Natural killer cell (primary cell): ENCODE data around the gene XRCC3. TPM values are rescaled to one million over a fixed set of nuclear protein-coding genes. Genes with fewer than 3 reads are reported as not detected.

Source experiments
- ATAC-seq, 3 donors: fragments of 150-1000 bp in 2 of 3; fragments of 200-7000 bp in 1 of 3; cut with Tn5 transposase; 1 replicate in 1 of 3; 2 replicates in 2 of 3; pipeline ENCODE4 v1.10.0; 2021; ENCODE audit warnings: mild to moderate bottlenecking in 2 of 3, moderate library complexity in 2 of 3
- DNase-seq, 2 donors: peaks; one replicate each; pipeline versions ENCODE4 v3.0.0 to v3.0.0-alpha.2; 2013 to 2021; ENCODE audit warnings: mixed read lengths in 1 of 2
- H3K27ac ChIP-seq: one replicate; pipeline ENCODE4 v1.5.1; 2013; ENCODE audit warnings: mild to moderate bottlenecking, low read length
- H3K27me3 ChIP-seq: one replicate; pipeline ENCODE4 v1.6.1; 2013; ENCODE audit warnings: low read length; ENCODE audit not compliant: control insufficient read depth, insufficient read depth
- H3K36me3 ChIP-seq: one replicate; pipeline ENCODE4 v1.6.1; 2013; ENCODE audit warnings: low read length; ENCODE audit not compliant: control insufficient read depth, insufficient read depth
- H3K4me1 ChIP-seq: one replicate; pipeline ENCODE4 v1.6.1; 2013; ENCODE audit warnings: low read length; ENCODE audit not compliant: control insufficient read depth, insufficient read depth
- H3K4me3 ChIP-seq: one replicate; pipeline ENCODE4 v1.5.1; 2013; ENCODE audit warnings: low read length
- H3K9me3 ChIP-seq: one replicate; pipeline ENCODE4 v1.6.1; 2013; ENCODE audit warnings: low read length; ENCODE audit not compliant: control insufficient read depth, insufficient read depth
- H3K27ac Mint-ChIP-seq, 2 donors: one replicate each; pipeline ENCODE4 v1.8.0; 2022; ENCODE audit warnings: mild to moderate bottlenecking in 2 of 2, mixed read lengths in 2 of 2, moderate library complexity in 1 of 2
- H3K27me3 Mint-ChIP-seq, 2 donors: one replicate each; pipeline ENCODE4 v1.8.0; 2022; ENCODE audit warnings: low read depth in 2 of 2, mixed read lengths in 2 of 2
- H3K36me3 Mint-ChIP-seq: one replicate; pipeline ENCODE4 v1.8.0; 2022; ENCODE audit warnings: mixed read lengths
- H3K4me1 Mint-ChIP-seq, 2 donors: one replicate each; pipeline ENCODE4 v1.8.0; 2022; ENCODE audit warnings: mixed read lengths in 2 of 2
- H3K4me3 Mint-ChIP-seq: one replicate; pipeline ENCODE4 v1.8.0; 2022; ENCODE audit warnings: mild to moderate bottlenecking, moderate library complexity, mixed read lengths
- H3K9me3 Mint-ChIP-seq, 2 donors: one replicate each; pipeline ENCODE4 v1.8.0; 2022; ENCODE audit warnings: mixed read lengths in 2 of 2
- whole genome bisulfite sequencing: methylation state at CpG from one replicate; pipeline ENCODE4 v1.1.7; 2013; ENCODE audit warnings: missing lambda C conversion rate; ENCODE audit not compliant: insufficient coverage; 5-methylcytosine and 5-hydroxymethylcytosine counted together
- intact Hi-C: fragments of 100-400 bp; cut with micrococcal nuclease; formaldehyde crosslinking; loops from one replicate; pipeline ENCODE4 v1.14.2; 2022
- total RNA-seq, 4 donors: library from RNA; stranded (reverse); fragments of 120-200 nt in 1 of 4; gene quantifications; one replicate each; pipeline versions ENCODE4 v1.2.3 to v1.2.4, GENCODE V29; 2013 to 2022
- TF ChIP-seq, protein P1 (sequence below): fragments of 200-600 bp; IDR thresholded peaks from one replicate; pipeline ENCODE4 v1.8.0; 2022; ENCODE audit warnings: antibody characterized with exemption

The XRCC3 gene
- total RNA-seq, 3 donors from 2014 or later (not counting 1 experiment from before 2014, with no cell fraction given), result 11.6 to 12.8 (median 12.7) TPM

DNA sequence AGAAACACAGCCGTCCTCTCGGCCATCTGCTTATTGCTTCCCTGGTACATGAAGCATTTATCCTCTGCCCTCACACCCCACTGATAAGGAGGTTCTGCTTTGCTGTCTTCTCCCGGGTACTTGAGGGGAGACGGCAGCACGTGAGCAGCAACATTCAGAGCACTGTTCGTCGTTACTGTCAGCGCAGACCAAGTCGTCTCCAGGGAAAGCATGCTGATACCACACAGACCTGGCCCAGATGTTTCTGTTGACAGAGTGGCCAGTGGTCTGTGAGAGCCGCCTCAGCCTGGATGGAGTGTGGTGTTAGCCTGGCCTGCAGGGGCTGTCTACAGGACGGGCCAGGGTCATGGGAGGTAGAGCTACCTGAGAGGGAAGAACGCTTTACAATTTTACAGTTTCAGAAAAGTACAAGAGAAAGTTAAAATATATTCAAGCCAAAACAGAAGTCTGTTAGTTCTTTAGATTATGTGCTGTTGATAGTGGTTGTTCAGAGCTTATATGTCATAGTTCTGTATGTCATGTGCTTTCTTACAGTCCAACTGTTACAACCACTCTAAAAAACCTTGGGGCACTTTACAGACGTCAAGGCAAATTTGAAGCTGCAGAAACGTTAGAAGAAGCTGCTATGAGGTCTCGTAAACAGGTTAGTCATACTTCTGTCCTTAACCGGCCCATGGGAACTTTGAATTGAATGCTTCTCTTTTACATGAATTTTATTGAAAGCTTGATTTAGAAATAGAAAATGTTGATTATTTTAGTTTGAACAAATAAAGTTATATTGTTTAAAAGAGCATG is 38.2 kb downstream of the XRCC3 start:
- ATAC-seq, result no peak
- Mint-ChIP-seq H3K4me3 (no peak overlapping the region), H3K36me3 (peaks cover 33% of the 10 kb centered on the region), H3K27me3 (no peaks in the 10 kb centered on the region), H3K4me1 (peaks cover 0 to 8% of the 10 kb centered on the region in 2 donors), H3K9me3 (no peaks in the 10 kb centered on the region), H3K27ac (no peak overlapping the region)
- WGBS, result 89% methylated on average over 15 of the region's 16 CpGs
- intact Hi-C loops, result no loop called here
- TF ChIP-seq, protein P1, sequence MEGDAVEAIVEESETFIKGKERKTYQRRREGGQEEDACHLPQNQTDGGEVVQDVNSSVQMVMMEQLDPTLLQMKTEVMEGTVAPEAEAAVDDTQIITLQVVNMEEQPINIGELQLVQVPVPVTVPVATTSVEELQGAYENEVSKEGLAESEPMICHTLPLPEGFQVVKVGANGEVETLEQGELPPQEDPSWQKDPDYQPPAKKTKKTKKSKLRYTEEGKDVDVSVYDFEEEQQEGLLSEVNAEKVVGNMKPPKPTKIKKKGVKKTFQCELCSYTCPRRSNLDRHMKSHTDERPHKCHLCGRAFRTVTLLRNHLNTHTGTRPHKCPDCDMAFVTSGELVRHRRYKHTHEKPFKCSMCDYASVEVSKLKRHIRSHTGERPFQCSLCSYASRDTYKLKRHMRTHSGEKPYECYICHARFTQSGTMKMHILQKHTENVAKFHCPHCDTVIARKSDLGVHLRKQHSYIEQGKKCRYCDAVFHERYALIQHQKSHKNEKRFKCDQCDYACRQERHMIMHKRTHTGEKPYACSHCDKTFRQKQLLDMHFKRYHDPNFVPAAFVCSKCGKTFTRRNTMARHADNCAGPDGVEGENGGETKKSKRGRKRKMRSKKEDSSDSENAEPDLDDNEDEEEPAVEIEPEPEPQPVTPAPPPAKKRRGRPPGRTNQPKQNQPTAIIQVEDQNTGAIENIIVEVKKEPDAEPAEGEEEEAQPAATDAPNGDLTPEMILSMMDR, result no peak
- no peak for DNase-seq
- Histone ChIP-seq H3K4me3 (no peak overlapping the region), H3K4me1 (no peaks in the 10 kb centered on the region), H3K9me3 (no peaks in the 10 kb centered on the region), H3K36me3 (peaks cover 88% of the 10 kb centered on the region), H3K27me3 (no peaks in the 10 kb centered on the region), H3K27ac (no peak overlapping the region)

DNA sequence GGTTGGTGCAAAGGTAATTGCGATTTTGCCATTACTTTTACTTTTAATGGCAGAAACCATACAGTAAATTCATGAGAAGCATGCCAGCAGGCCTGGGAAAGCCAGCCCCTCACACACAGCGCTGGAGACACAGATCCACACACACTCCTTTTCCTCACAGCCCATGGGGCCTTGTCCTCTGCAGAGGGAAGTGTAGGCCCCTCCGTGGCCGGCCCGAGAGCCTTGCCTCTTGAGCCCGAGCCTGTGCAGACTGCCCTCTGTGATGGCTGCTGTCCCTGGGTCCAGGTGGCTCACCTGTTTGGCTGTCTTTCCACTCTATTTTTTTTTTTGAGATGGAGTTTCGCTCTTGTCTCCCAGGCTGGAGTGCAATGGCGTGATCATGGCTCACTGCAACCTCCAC is 39.3 kb downstream of the XRCC3 start:
- WGBS, result 92% methylated on average over 8 of the region's 8 CpGs

DNA sequence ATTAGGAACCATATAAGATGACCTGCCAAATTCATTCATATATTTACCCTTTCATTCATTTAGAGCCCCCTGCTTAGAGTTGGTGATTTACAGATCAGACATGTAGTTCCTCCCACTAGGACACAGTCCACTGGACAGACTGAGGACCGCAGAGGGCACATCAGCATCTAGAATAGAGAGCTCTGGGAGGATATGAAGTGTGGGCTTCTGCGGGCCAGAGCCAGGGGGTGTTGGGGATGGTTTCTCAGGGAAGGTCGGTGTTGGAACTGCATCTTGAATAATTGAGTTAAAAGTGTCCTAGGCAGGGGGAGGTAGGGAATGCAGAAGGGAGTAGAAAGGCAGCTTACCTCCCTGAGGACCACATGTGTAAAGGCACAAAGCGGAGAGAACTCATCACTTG is 43.3 kb downstream of the XRCC3 start:
- no peaks in the 10 kb centered on the region for H3K27me3 ChIP-seq
- H3K4me3 ChIP-seq, result no peak overlapping the region
- no peaks in the 10 kb centered on the region for H3K9me3 Mint-ChIP-seq
- no peaks in the 10 kb centered on the region for H3K4me1 ChIP-seq
- H3K27ac ChIP-seq, result no peak overlapping the region
- TF ChIP-seq, protein P1, result no peak
- intact Hi-C loops, result no loop called here
- H3K9me3 ChIP-seq, result no peaks in the 10 kb centered on the region
- H3K36me3 Mint-ChIP-seq, result peaks cover 52% of the 10 kb centered on the region
- ATAC-seq (no peak), DNase-seq (no peak)
- no peak overlapping the region for H3K4me3 Mint-ChIP-seq
- H3K27ac Mint-ChIP-seq, result peak overlapping the region in 1 of 2 donors; percentile 3
- peaks cover 78% of the 10 kb centered on the region for H3K36me3 ChIP-seq
- H3K27me3 Mint-ChIP-seq, result no peaks in the 10 kb centered on the region
- H3K4me1 Mint-ChIP-seq, result peaks cover 5 to 6% of the 10 kb centered on the region in 2 donors
- over 99% methylated on average over 4 of the region's 4 CpGs for WGBS

More for the DNA sequence above, 39.3 kb downstream of the XRCC3 start:
- no peak overlapping the region for H3K27ac Mint-ChIP-seq
- intact Hi-C loops, result no loop called here
- DNase-seq (no peak), ATAC-seq (no peak)
- H3K27me3 Mint-ChIP-seq, result no peaks in the 10 kb centered on the region
- TF ChIP-seq, protein P1, result no peak
- H3K4me1 Mint-ChIP-seq, result peaks cover 6 to 10% of the 10 kb centered on the region in 2 donors
- Histone ChIP-seq H3K9me3 (no peaks in the 10 kb centered on the region), H3K4me3 (no peak overlapping the region), H3K27ac (no peak overlapping the region), H3K4me1 (no peaks in the 10 kb centered on the region), H3K27me3 (no peaks in the 10 kb centered on the region), H3K36me3 (peaks cover 90% of the 10 kb centered on the region)
- H3K9me3 Mint-ChIP-seq, result no peaks in the 10 kb centered on the region
- H3K36me3 Mint-ChIP-seq, result peaks cover 41% of the 10 kb centered on the region
- no peak overlapping the region for H3K4me3 Mint-ChIP-seq
